ENCODE results near the gene SLC10A7.

SLC10A7 gene

GRCh38 chr4:146260521-146260920 is 261.2 kb downstream of the SLC10A7 start:
- no peak for DNase-seq (ENCODE audit: low read depth in 2 of 2)

- no peak for DNase-seq (ENCODE audit: low read depth in 2 of 2)
Measured at GRCh38 chr4:146257511-146257910, 264.2 kb downstream of the SLC10A7 start.

DNA sequence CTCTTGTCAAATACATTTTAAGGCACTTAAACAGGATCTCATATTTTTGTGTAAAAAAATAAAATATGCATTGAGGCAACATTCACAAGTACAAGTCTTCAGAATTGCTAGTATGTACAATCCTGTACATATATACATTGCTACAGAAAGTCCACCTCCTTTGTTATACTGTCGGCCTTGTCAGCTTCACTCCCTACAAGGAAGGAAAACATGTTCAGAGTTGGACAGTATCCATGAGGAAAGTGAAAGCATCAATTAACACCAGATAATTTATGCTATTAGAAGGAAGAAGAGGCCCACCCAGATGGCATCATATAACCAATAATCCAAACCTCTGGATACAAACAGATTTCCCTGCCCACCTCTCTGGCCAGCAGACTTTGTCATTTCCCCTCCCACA is 265.4 kb downstream of the SLC10A7 start:
- DNase-seq (ENCODE audit: low read depth in 2 of 2) = no peak

DNA sequence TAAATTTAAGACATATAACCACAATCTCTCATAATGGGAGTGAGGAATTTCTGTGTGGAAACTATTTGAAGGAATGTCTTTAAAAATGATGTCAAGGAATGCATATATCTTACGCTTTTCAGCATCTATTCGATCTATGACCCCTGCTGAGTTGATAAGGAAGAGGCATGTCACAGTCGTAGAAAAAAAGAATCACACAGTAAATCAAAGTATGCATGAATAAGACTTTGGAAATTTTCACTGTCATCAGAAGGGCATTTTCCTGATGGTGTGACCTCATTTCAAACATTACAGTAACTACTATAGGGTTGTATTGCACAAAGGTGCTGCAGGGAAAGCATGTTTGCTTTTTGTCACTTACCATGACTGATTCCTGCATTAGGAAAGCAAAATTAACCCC is 265.9 kb downstream of the SLC10A7 start:
- DNase-seq (ENCODE audit: low read depth in 2 of 2) = no peak

DNA sequence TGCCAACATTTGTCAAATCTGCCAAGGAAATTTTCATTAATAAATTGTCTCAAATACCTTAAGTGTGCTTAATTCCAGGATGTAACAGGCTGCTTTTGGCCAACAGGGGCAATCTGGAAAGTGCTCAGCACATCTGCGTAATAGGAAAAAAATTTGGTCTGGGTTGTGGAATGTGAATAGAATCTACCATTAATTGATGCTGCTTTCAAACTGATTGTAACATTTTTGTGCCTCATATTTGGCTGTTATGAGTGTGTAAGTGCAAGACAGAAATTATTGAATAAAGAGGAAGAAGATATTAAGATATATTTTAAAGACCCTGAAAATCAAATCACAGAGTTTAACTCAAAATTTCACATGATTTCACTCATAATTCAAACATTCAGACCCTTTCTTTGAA is 266.3 kb downstream of the SLC10A7 start:
- no peak for DNase-seq (ENCODE audit: low read depth in 2 of 2)

DNA sequence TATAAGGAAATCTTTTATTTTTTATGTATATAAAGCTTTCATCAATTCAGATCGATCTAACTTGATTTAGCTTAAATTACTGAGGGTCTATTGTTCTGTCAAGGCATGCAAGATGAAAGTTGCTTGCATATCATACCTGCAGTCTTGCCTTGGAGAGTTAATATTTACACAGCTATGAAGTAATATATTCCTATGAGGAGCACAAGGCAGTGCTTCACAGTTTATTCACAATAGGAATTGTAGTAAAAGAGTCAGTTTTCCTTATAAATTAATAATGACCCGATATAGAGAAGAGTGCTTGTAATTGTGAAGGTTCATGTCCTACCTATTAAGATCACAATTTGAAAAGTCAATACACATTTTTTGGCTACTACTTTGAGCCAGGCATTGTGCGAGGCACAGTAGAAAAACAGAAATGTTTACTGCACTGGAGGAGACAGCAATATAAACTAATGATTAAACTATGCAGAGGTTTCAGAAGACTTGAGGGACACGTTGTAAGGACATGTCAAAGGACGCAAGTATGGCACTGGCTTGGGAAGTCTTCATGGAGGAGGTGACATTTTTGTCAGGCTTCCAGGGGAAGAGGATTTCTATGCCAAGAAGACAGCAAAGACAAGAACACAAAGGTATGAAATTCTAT is 268.6 kb downstream of the SLC10A7 start:
- no peak for DNase-seq (ENCODE audit: low read depth in 2 of 2)

GRCh38 chr4:146247356-146247755 is 274.4 kb downstream of the SLC10A7 start:
- DNase-seq (ENCODE audit: low read depth in 2 of 2) = no peak

GRCh38 chr4:146246381-146246780 is 275.4 kb downstream of the SLC10A7 start:
- DNase-seq (ENCODE audit: low read depth in 2 of 2) = no peak

DNA sequence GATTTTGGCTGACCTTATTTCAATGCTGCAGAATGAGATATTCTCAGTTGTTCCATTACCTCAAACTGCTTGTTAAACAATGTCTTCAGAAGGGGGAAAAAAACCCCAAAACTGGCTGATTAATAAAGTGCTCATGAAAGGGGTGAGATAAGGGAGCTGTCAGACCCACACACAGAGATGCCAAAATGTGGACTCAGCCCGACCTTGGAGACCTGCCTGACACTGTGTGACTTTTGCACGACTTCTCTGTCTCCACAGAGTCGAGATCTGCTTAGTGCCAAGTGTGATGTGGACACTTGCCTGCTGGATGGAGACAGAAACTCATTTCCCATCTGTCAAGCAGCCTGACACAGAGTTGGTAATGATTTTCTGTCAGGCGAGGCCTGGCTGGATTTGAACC is 275.9 kb downstream of the SLC10A7 start:
- DNase-seq (ENCODE audit: low read depth in 2 of 2) = no peak

GRCh38 chr4:146245246-146245645 is 276.5 kb downstream of the SLC10A7 start:
- no peak for DNase-seq (ENCODE audit: low read depth in 2 of 2)

DNA sequence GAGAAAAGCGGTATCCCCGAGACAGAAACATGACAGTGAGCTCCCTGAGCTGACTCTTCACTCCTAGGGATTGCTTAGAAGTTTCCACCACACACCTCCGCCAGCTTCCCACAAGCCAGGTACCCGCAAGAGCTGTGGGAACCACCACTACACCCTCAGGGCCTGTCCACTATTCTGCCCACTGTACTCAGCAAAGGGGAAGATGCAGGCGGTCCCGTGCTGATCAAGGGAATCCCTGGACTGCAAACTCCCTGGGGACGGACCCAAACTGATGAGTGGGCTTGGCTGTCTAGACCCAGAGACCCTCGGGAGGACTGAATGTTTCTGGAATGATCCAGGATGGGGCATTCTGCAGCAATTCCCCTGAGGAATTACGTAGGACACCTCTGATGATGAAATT is 277.2 kb downstream of the SLC10A7 start:
- DNase-seq (ENCODE audit: low read depth in 2 of 2) = no peak

DNA sequence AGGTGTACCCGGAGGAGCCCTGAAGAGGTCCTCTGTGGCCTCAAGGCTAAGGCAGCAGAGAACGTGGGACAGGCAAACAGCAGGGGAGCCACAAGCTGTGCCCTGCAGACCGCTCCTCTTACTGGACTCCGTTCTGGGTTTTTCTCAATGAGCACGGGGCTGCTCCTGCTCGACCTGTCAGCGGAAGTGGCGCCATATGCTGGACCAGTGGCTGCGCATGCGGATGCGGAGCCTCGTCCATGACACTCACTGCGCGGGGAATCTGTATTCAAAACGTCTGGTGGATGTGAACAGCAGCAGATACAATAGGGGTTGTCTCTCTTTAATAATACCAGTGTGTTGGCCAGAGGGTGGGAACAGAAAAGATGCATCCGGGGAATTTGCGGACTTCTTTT is 277.9 kb downstream of the SLC10A7 start:
- DNase-seq (ENCODE audit: low read depth in 2 of 2) = no peak

DNA sequence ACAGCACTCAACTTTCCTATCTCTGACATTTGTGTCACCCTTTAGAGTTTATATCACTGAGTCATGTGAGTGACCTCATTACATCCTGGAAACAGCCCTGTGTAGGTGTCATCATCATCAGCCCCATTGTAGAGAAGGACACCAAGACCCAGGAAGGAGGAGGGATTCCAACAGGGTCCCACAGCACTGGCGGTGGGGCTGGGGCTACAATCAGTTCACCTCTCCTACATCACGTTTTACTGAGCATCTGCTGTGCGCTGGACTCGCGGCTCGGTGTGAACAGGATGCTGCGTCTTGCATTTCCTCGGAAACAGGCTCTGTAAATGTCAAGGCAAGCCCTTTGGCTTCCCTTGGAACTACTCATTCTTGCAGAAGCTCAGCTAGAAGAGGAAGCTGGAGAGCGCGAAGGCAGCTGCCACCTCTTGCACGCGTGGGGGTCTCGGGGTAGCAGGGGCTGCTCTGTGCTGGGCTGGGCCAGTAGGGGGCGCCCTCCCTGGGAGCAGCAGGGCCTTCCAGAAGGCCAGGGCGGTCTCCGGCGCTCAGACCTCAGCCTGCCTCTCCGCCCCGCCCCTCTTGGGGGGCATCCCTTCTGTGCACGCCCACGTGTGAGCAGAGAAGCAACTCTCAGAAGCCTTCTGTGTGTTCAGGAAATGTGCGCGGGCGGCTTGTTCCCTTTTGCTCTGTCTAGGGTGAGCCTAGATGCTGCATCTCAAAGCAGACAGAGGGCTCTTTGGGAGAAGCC is 278.4 kb downstream of the SLC10A7 start:
- peak in 1 of 2 donors; percentile 3 for DNase-seq (ENCODE audit: low read depth in 2 of 2)

DNA sequence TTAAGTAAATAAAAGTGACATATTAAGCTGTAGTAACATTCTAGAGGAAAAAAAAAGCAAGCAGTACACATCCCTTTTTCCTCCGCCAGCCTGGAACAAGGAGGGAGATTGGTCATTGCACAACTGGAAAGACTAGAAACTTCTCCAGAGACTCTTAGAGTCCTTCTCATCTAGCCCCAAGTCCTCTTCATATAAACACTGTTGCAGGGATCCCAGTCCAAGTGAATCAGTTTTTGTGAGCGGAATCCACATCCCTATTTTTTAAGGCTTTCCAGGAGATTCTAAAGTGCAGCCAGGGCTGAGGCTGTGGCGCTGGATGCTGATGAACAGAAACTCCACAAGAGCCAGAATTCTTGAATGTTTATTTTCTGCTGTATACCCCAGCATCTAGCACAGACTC is 283.6 kb downstream of the SLC10A7 start:
- no peak for DNase-seq (ENCODE audit: low read depth in 2 of 2)

DNA sequence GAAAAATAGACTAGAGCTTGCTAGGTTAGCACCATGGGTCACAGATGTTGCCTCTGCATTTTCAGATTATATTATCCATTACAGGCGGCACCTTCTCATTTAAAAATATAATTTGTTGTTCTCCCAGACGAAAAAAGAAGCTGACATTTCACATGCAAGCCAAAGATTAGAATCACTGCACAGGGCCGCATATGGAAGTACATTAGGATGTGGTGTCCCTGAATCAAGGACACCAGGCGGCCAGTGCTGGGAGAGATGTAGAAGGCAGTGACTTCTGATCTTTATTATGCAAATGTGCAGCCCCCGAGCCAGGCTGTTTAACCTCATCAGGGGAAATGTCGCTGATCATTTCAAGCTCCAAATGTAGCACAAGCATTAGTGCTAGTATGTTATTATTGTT is 284.6 kb downstream of the SLC10A7 start:
- DNase-seq (ENCODE audit: low read depth in 2 of 2) = no peak

- DNase-seq (ENCODE audit: low read depth in 2 of 2) = no peak
Measured at GRCh38 chr4:146236216-146236615, 285.5 kb downstream of the SLC10A7 start.

- no peak for DNase-seq (ENCODE audit: low read depth in 2 of 2)
Measured at GRCh38 chr4:146235654-146236177, 286.0 kb downstream of the SLC10A7 start.

DNA sequence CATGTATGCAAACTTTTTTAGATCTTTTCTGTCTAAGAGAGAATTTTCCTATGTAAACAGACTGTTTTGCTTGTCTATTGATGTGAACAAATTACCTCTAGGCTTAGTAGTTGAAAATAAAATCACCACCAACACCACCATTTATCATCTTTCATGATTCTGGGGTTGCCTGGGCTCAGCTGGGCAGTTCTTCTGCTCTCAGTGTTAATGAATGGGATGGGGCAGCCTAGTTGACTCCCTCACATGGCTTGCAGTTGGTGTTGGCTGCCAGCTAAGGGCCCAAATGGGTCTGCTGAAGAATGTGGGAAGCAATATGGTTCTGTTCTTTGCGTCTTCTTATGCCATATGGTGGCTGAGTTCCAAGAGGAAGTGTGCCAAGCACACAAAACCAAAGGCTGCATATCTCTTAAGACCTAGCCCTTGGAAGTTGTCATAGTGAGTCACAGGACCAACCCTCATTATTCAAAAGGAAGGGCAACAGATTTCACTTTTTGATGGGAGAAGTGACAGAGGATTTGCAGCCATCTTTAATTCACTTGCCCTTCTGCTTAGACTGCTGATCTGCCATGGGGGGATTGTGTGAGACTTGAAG is 289.5 kb downstream of the SLC10A7 start:
- no peak for DNase-seq (ENCODE audit: low read depth in 2 of 2)

DNA sequence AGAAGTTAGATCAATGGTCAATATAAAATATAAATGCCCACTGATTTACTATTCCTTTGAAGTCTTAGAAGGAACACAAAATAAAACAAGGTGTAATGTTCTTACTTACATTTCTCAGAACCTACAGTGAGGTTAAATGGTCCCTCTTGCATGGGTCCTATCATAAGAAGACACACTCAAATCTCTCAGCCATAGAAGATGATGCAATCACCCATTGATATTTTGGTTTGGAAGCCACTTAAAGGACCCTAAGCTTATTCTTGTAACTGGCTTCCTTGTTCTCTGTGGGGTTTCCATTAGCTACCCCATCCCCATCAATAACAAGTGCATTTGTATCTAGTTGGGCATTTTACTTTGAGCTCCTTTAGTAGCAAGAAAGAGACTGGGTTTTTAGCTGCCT is 292.3 kb downstream of the SLC10A7 start:
- no peak for DNase-seq (ENCODE audit: low read depth in 2 of 2)

DNA sequence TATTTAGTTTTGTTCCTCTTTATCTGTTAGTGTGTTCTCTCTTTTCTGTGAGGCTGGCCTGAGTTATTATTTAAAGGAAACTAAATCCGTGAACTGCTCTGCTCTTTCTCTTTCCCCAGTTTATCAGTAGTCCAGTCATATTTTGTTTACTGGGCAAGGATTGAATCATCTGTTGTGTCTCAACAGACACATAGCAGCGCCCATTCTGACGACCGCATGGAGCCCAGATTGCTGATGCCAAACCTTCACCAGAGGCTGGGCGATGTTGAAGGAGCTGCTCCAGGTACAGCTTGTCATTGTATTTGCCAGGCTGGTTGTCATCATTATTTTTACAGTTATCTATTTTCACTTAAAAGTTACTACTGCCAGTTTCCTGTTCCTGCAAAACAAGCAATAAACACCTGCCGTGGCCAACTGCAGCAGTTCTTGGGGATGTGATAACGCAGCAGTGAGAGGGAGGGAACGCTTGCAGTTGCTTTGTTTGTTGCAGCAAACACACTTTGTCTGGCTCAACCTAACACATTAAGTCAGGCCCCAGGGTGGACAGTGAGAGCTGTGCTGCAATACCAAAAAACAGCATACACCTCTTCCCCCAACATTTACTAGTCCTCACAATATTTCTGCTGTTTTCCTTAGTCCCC is 297.3 kb downstream of the SLC10A7 start:
- no peak for DNase-seq (ENCODE audit: low read depth in 2 of 2)

GRCh38 chr4:146222313-146222712 is 299.4 kb downstream of the SLC10A7 start:
- no peak for DNase-seq (ENCODE audit: low read depth in 2 of 2)

DNA sequence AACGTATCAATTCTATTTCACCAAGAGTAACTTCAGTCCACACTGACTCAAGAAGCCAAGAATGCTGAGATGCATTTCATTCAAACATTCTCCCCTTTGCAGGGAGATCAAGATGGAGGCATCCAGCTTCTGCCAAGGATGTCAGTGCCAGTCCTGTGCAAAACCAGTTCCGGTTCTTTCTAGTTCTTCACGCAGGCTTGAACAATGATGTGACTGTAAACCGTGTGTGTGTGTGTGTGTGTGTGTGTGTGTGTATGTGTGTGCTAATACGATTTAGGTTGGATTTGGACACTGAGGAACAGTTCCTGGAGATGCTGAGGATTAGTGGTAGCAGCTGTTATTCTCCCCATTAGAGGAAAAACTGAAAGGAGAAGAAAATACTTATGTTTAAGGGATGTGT is 307.5 kb downstream of the SLC10A7 start, which contains the start of gene REELD1:
TSS of gene REELD1 (plus strand) at position 301 of the 400 bp plus-strand sequence. CDS start 2,415 bp downstream, outside the sequence.
- no peak for DNase-seq (ENCODE audit: low read depth in 2 of 2)

Data from stimulated activated CD8-positive, alpha-beta memory T cell treated with anti-CD3 and anti-CD28 coated beads, Interleukin-7, amount 100 ng/mL, for 1 hour (primary cell).